ENCODE measurements around the gene STXBP2. TPM values are rescaled to one million over a fixed set of nuclear protein-coding genes. Genes with fewer than 3 reads are reported as not detected.
A peak's percentile ranks its signal among the peaks of the same experiment; 100 is the strongest.

The STXBP2 gene
- total and polyA plus RNA-seq, 9 of the 15 experiments (the other 6 are each of a cell fraction or from before 2014, with no cell fraction given) = 2.5 to 163 (median 71.3) TPM

- no peak for TF ChIP-seq CBX5 (IDR thresholded peaks at IDR 0.05; ENCODE audit: borderline replicate concordance, low read depth)
- no peak for TF ChIP-seq SREBF2 (CRISPR knock-in tag; IDR thresholded peaks at IDR 0.05)
- TF ChIP-seq ZNF3 (CRISPR knock-in tag; IDR thresholded peaks at IDR 0.05) = no peak
- TF ChIP-seq MLX (CRISPR knock-in tag; conservative IDR thresholded peaks at IDR 0.05) = no peak
- peak; percentile 74 for TF ChIP-seq KHSRP (IDR thresholded peaks at IDR 0.05)
- TF ChIP-seq MTA3 (IDR thresholded peaks at IDR 0.05; ENCODE audit: borderline replicate concordance) = peak; percentile 69; the same call in 1 of the 2 replicates
- TF ChIP-seq KDM5B (IDR thresholded peaks at IDR 0.05; ENCODE audit: insufficient replicate concordance, low read depth, low read length) = peak; percentile 48
- TF ChIP-seq TRIM25 (IDR thresholded peaks at IDR 0.05; ENCODE audit: borderline replicate concordance) = no peak
- TF ChIP-seq ZNF561 (CRISPR knock-in tag; conservative IDR thresholded peaks at IDR 0.05) = no peak
- peak; percentile 72; the same call in 1 of the 2 replicates for TF ChIP-seq E2F1 (CRISPR knock-in tag; IDR thresholded peaks at IDR 0.05)
- TF ChIP-seq ESRRB (CRISPR knock-in tag; IDR thresholded peaks at IDR 0.05; ENCODE audit: borderline replicate concordance) = no peak
- TF ChIP-seq ZNF277 (CRISPR knock-in tag; IDR thresholded peaks at IDR 0.05; ENCODE audit: borderline replicate concordance) = no peak
- TF ChIP-seq ZNF124 (CRISPR knock-in tag; IDR thresholded peaks at IDR 0.05) = no peak
- TF ChIP-seq NR4A1 (CRISPR knock-in tag; IDR thresholded peaks at IDR 0.05) = no peak
- TF ChIP-seq NR4A1 (tag; IDR thresholded peaks at IDR 0.05) = no peak
- no peak for TF ChIP-seq PREB (CRISPR knock-in tag; IDR thresholded peaks at IDR 0.05)
- TF ChIP-seq MLLT1 (IDR thresholded peaks at IDR 0.05) = peak in 1 of 2 experiments; percentile 97; a peak in 2 of 4 replicates
Observed at GRCh38 chr19:7629347-7630054, 7.4 kb upstream of the STXBP2 start, which contains the start of the genes PET100 and XAB2 (continued).
